ENCODE results near the gene PEAK1.

- no peak for TF ChIP-seq RBBP5 (conservative IDR thresholded peaks at IDR 0.05)
- TF ChIP-seq, protein P1, sequence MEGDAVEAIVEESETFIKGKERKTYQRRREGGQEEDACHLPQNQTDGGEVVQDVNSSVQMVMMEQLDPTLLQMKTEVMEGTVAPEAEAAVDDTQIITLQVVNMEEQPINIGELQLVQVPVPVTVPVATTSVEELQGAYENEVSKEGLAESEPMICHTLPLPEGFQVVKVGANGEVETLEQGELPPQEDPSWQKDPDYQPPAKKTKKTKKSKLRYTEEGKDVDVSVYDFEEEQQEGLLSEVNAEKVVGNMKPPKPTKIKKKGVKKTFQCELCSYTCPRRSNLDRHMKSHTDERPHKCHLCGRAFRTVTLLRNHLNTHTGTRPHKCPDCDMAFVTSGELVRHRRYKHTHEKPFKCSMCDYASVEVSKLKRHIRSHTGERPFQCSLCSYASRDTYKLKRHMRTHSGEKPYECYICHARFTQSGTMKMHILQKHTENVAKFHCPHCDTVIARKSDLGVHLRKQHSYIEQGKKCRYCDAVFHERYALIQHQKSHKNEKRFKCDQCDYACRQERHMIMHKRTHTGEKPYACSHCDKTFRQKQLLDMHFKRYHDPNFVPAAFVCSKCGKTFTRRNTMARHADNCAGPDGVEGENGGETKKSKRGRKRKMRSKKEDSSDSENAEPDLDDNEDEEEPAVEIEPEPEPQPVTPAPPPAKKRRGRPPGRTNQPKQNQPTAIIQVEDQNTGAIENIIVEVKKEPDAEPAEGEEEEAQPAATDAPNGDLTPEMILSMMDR (IDR thresholded peaks at IDR 0.05 in 2 of 3, conservative IDR thresholded peaks at IDR 0.05 in 1 of 3; ENCODE audit: control insufficient read depth in 2 of 3, extremely low read depth in 1 of 3, insufficient read depth in 1 of 3, low read depth in 3 of 3, low read length in 3 of 3) = no peak
- no peak for TF ChIP-seq SIN3A (IDR thresholded peaks at IDR 0.05; ENCODE audit: low read depth, low read length)
- TF ChIP-seq BHLHE40 (IDR thresholded peaks at IDR 0.05; ENCODE audit: borderline replicate concordance in 1 of 2, low read depth in 2 of 2, low read length in 1 of 2) = no peak
- no peak for TF ChIP-seq RFX5 (IDR thresholded peaks at IDR 0.05; ENCODE audit: low read depth, low read length)
- no peak for TF ChIP-seq REST (IDR thresholded peaks at IDR 0.05; ENCODE audit: low read depth, low read length)
- no peak for TF ChIP-seq POLR2A (IDR thresholded peaks at IDR 0.05; ENCODE audit: low read depth, low read length)
- no peak for TF ChIP-seq CBX5 (IDR thresholded peaks at IDR 0.05; ENCODE audit: low read depth)
- no peak for TF ChIP-seq FOXK2 (IDR thresholded peaks at IDR 0.05)
- TF ChIP-seq SMC3 (IDR thresholded peaks at IDR 0.05; ENCODE audit: borderline replicate concordance, low read length) = no peak
- no peak for TF ChIP-seq EP300 (IDR thresholded peaks at IDR 0.05; ENCODE audit: borderline replicate concordance in 1 of 2, control insufficient read depth in 1 of 2, low read depth in 2 of 2, low read length in 2 of 2)
- no peak for TF ChIP-seq EZH2 (IDR thresholded peaks at IDR 0.05; ENCODE audit: borderline replicate concordance, control insufficient read depth, low read depth, low read length)
- TF ChIP-seq POLR2AphosphoS5 (IDR thresholded peaks at IDR 0.05; ENCODE audit: low read length) = no peak
- no peak for TF ChIP-seq FOXM1 (IDR thresholded peaks at IDR 0.05; ENCODE audit: low read depth, low read length)
Observed at GRCh38 chr15:77367631-77368030, 52.3 kb downstream of the PEAK1 start.

Measured in GM12878 (cell line).